ENCODE results near the gene SERPINC1. TPM values are rescaled to one million over a fixed set of nuclear protein-coding genes. Genes with fewer than 3 reads are reported as not detected.

SERPINC1 gene
- total RNA-seq, 1 donor = under 0.01 TPM

DNA sequence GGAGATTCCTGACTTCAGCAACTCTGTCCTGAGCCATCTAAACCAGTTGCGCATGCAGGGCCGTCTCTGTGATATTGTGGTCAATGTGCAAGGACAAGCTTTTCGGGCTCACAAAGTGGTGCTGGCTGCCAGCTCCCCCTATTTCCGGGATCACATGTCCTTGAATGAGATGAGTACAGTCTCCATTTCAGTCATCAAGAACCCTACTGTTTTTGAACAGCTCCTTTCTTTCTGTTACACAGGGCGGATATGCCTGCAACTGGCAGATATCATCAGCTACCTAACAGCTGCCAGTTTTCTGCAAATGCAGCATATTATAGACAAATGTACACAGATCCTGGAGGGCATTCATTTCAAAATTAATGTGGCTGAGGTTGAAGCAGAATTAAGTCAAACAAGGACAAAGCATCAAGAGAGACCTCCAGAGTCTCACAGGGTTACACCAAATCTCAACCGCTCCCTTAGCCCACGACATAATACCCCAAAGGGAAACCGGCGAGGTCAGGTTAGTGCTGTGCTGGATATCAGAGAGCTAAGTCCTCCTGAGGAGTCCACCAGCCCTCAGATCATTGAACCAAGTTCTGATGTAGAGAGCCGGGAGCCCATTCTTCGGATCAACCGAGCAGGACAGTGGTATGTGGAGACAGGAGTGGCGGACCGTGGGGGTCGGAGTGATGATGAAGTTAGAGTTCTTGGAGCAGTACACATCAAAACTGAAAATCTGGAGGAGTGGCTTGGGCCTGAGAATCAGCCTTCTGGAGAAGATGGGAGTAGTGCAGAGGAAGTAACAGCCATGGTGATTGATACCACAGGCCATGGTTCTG, 46.7 kb downstream of the SERPINC1 start:
- Histone ChIP-seq H2AFZ (ENCODE audit: low read length) (no peak overlapping the region), H4K20me1 (ENCODE audit: insufficient read depth, low read length) (peaks cover 23% of the 10 kb centered on the region), H3K79me2 (ENCODE audit: insufficient read depth, low read length) (peaks cover 33% of the 10 kb centered on the region), H3K4me2 (ENCODE audit: insufficient read depth, low read length) (no peak overlapping the region), H3K4me1 (ENCODE audit: insufficient read depth, low read length) (peaks cover 14% of the 10 kb centered on the region), H3K36me3 (ENCODE audit: insufficient read depth, low read length) (peaks cover 33% of the 10 kb centered on the region), H3K27me3 (ENCODE audit: insufficient read depth, low read length) (no peaks in the 10 kb centered on the region), H3K4me3 (ENCODE audit: insufficient read depth, low read length) (no peak overlapping the region), H3K9me3 (ENCODE audit: low read depth, low read length) (no peaks in the 10 kb centered on the region), H3K27ac (ENCODE audit: low read depth, low read length) (no peak overlapping the region)
- peak; percentile 18 for DNase-seq (ENCODE audit: insufficient read length, low spot score, missing footprints)
- TF ChIP-seq, protein P1, sequence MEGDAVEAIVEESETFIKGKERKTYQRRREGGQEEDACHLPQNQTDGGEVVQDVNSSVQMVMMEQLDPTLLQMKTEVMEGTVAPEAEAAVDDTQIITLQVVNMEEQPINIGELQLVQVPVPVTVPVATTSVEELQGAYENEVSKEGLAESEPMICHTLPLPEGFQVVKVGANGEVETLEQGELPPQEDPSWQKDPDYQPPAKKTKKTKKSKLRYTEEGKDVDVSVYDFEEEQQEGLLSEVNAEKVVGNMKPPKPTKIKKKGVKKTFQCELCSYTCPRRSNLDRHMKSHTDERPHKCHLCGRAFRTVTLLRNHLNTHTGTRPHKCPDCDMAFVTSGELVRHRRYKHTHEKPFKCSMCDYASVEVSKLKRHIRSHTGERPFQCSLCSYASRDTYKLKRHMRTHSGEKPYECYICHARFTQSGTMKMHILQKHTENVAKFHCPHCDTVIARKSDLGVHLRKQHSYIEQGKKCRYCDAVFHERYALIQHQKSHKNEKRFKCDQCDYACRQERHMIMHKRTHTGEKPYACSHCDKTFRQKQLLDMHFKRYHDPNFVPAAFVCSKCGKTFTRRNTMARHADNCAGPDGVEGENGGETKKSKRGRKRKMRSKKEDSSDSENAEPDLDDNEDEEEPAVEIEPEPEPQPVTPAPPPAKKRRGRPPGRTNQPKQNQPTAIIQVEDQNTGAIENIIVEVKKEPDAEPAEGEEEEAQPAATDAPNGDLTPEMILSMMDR (IDR thresholded peaks at IDR 0.05; ENCODE audit: extremely low read depth, low read depth, low read length) = no peak

DNA sequence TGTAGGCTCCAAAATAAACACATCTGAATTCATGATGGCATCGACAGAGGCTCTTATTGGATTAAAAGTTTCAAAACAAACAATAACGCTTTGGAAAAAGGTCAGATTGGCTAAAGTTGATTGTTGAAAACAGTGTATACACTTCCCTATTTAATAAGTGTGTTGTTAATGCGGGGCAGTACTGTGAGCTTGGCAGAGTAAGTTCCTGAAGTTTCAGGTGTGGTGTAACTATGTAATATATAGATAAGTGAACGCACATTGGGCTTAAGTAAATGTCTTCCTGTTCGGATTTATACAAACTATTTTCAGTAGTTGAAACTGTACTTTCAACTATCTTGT, 48.1 kb downstream of the SERPINC1 start:
- H3K4me1 ChIP-seq (ENCODE audit: insufficient read depth, low read length) = peaks cover 20% of the 10 kb centered on the region

DNA sequence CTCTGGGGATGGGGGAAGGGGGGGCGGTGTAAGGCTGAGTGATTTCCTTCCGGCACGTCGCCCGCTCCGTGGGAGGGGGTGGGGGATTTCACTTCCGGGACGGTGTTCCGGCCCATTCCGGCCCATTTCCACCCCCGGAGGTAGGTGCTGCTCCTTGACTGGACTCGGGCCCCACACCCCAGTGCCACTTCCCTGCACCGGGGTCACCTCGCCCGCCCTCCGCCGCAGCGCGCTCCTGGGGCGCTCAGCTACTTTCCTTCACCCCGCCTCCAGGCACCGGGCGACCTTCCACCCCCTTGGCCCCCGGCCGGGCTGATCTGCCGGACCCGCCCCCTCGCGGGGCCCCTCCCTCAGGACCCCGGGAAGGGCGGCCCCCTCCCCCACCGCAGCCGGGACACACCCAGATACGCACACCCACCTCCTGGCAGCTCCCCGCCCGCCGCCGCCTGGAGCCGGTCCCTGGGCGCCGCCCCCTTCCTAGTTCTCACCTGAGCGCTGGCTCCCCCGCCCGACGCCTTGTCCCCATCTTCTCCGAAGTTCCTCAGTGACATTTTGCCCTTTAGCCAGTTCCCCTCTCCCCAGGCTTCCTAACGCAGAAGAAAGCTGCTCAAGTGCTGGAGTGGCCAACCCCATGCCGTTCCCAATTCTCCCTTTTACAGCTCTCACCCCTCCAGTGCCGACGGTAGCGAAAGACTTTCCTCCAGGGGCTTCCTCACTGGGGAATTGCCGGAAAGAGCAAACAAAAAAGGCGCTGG, 48.7 kb downstream of the SERPINC1 start, which contains the start of gene ZBTB37:
Gene ZBTB37, plus strand, starts transcription at position 115 of the 755 bp plus-strand sequence. CDS start 1,846 bp downstream, outside the sequence.
- Histone ChIP-seq H3K4me3 (ENCODE audit: insufficient read depth, low read length) (peak within 1 kb of the TSS; percentile 96), H3K36me3 (ENCODE audit: insufficient read depth, low read length) (peaks cover 52% of the 10 kb centered on the region), H3K4me2 (ENCODE audit: insufficient read depth, low read length) (peak within 1 kb of the TSS; percentile 93), H3K4me1 (ENCODE audit: insufficient read depth, low read length) (peaks cover 20% of the 10 kb centered on the region), H3K9me3 (ENCODE audit: low read depth, low read length) (no peaks in the 10 kb centered on the region), H2AFZ (ENCODE audit: low read length) (peak within 1 kb of the TSS; percentile 61), H3K27ac (ENCODE audit: low read depth, low read length) (peak within 1 kb of the TSS; percentile 85), H4K20me1 (ENCODE audit: insufficient read depth, low read length) (peaks cover 42% of the 10 kb centered on the region), H3K79me2 (ENCODE audit: insufficient read depth, low read length) (peaks cover 37% of the 10 kb centered on the region), H3K27me3 (ENCODE audit: insufficient read depth, low read length) (no peaks in the 10 kb centered on the region)
- peak; percentile 83 for DNase-seq (ENCODE audit: insufficient read length, low spot score, missing footprints)
- TF ChIP-seq, protein P1 (IDR thresholded peaks at IDR 0.05; ENCODE audit: extremely low read depth, low read depth, low read length) = no peak

More for the DNA sequence above, 48.1 kb downstream of the SERPINC1 start:
- Histone ChIP-seq H4K20me1 (ENCODE audit: insufficient read depth, low read length) (peaks cover 37% of the 10 kb centered on the region), H3K4me2 (ENCODE audit: insufficient read depth, low read length) (peak overlapping the region; percentile 93), H3K4me3 (ENCODE audit: insufficient read depth, low read length) (peak overlapping the region; percentile 96), H3K79me2 (ENCODE audit: insufficient read depth, low read length) (peaks cover 37% of the 10 kb centered on the region), H3K27ac (ENCODE audit: low read depth, low read length) (peak overlapping the region; percentile 16), H3K36me3 (ENCODE audit: insufficient read depth, low read length) (peaks cover 47% of the 10 kb centered on the region), H3K27me3 (ENCODE audit: insufficient read depth, low read length) (no peaks in the 10 kb centered on the region), H3K9me3 (ENCODE audit: low read depth, low read length) (no peaks in the 10 kb centered on the region), H2AFZ (ENCODE audit: low read length) (peak overlapping the region; percentile 55)
- peak; percentile 42 for DNase-seq (ENCODE audit: insufficient read length, low spot score, missing footprints)
- TF ChIP-seq, protein P1 (IDR thresholded peaks at IDR 0.05; ENCODE audit: extremely low read depth, low read depth, low read length) = no peak
